WTC11 (cell line): ENCODE measurements around the gene IMPDH2. TPM values are rescaled to one million over a fixed set of nuclear protein-coding genes. Genes with fewer than 3 reads are reported as not detected.

Experiments
- ATAC-seq: fragments of 200-7000 bp; cut with Tn5 transposase; 2 replicates; pipeline ENCODE4 v1.10.0; 2021; ENCODE audit warnings: mild to moderate bottlenecking, moderate library complexity
- CTCF ChIA-PET: fragments of 300-600 bp; sonication (Branson Sonifier 250); formaldehyde crosslinking; loops from one replicate; lab custom pipeline; 2021; ENCODE audit warnings: antibody characterized with exemption; lab: Charles Lee
- POLR2A ChIA-PET: fragments of 350-600 bp; sonication (Branson Sonifier 250); formaldehyde crosslinking; loops from one replicate; lab custom pipeline; 2021; ENCODE audit warnings: antibody characterized with exemption; lab: Charles Lee
- DNase-seq: peaks from one replicate; pipeline ENCODE4 v3.0.0; 2021; ENCODE audit warnings: low spot score
- H3K27ac Mint-ChIP-seq: 2 replicates; pipeline ENCODE4 v1.8.0; 2021; ENCODE audit warnings: mixed read lengths
- H3K27me3 Mint-ChIP-seq: 2 replicates; pipeline ENCODE4 v1.8.0; 2021; ENCODE audit warnings: low read depth, mild to moderate bottlenecking, moderate library complexity, mixed read lengths
- H3K36me3 Mint-ChIP-seq: 2 replicates; pipeline ENCODE4 v1.8.0; 2021; ENCODE audit warnings: mixed read lengths
- H3K4me1 Mint-ChIP-seq: 2 replicates; pipeline ENCODE4 v1.8.0; 2022; ENCODE audit warnings: mixed read lengths
- H3K4me3 Mint-ChIP-seq: 2 replicates; pipeline ENCODE4 v1.8.0; 2021; ENCODE audit warnings: mild to moderate bottlenecking, moderate library complexity, mixed read lengths
- H3K9me3 Mint-ChIP-seq: 2 replicates; pipeline ENCODE4 v1.8.0; 2021; ENCODE audit warnings: mixed read lengths
- CREB1 ChIP-seq: sonication (generic); formaldehyde crosslinking; IDR thresholded peaks from 2 replicates; pipeline ENCODE4 v1.8.0; 2023; ENCODE audit warnings: mild to moderate bottlenecking, missing genetic modification reagents
- E2F5 ChIP-seq: sonication (generic); formaldehyde crosslinking; IDR thresholded peaks from 2 replicates; pipeline ENCODE4 v1.8.1; 2022; ENCODE audit warnings: mild to moderate bottlenecking, moderate library complexity, missing genetic modification reagents
- HMGA2 ChIP-seq: fragments of 250-450 bp; sonication (Bioruptor Pico); IDR thresholded peaks from 2 replicates; pipeline ENCODE4 v1.4.0; 2021; ENCODE audit warnings: mild to moderate bottlenecking, moderate library complexity
- NR1H2 ChIP-seq: sonication (generic); formaldehyde crosslinking; IDR thresholded peaks from 2 replicates; pipeline ENCODE4 v1.9.0; 2021; ENCODE audit warnings: mild to moderate bottlenecking, moderate library complexity, missing genetic modification reagents
- PREB ChIP-seq: sonication (generic); formaldehyde crosslinking; IDR thresholded peaks from 2 replicates; pipeline ENCODE4 v1.8.1; 2022; ENCODE audit warnings: mild to moderate bottlenecking, missing genetic modification reagents, moderate library complexity, borderline replicate concordance
- USF2 ChIP-seq: sonication (generic); formaldehyde crosslinking; IDR thresholded peaks from 2 replicates; pipeline ENCODE4 v1.8.1; 2023; ENCODE audit warnings: mild to moderate bottlenecking, missing genetic modification reagents, moderate library complexity
- ZBTB43 ChIP-seq: sonication (generic); formaldehyde crosslinking; IDR thresholded peaks from 2 replicates; pipeline ENCODE4 v1.8.1; 2023; ENCODE audit warnings: mild to moderate bottlenecking, missing genetic modification reagents
- ZNF138 ChIP-seq: sonication (generic); formaldehyde crosslinking; conservative IDR thresholded peaks from 2 replicates; pipeline ENCODE4 v1.8.1; 2022; ENCODE audit warnings: mild to moderate bottlenecking, moderate library complexity, missing genetic modification reagents
- ZNF263 ChIP-seq: sonication (generic); formaldehyde crosslinking; IDR thresholded peaks from 2 replicates; pipeline ENCODE4 v1.8.1; 2022; ENCODE audit warnings: low read depth, mild to moderate bottlenecking, moderate library complexity, missing genetic modification reagents
- ZNF671 ChIP-seq: fragments of 250-450 bp; sonication (Bioruptor Pico); IDR thresholded peaks from 2 replicates; pipeline ENCODE4 v1.8.0; 2021; ENCODE audit warnings: mild to moderate bottlenecking
- total RNA-seq: library from RNA; stranded (reverse); gene quantifications from 3 replicates; pipeline ENCODE4 v1.2.3, GENCODE V29; 2021
- TF ChIP-seq, protein P1 (sequence below): sonication (generic); formaldehyde crosslinking; IDR thresholded peaks from 2 replicates; pipeline ENCODE4 v1.8.0; 2023; ENCODE audit warnings: missing genetic modification reagents, mild to moderate bottlenecking, borderline replicate concordance
- TF ChIP-seq, protein P2 (sequence below): sonication (generic); formaldehyde crosslinking; conservative IDR thresholded peaks from 2 replicates; pipeline ENCODE4 v1.8.1; 2022; ENCODE audit warnings: mild to moderate bottlenecking, missing genetic modification reagents
- TF ChIP-seq, protein P3 (sequence below): sonication (generic); formaldehyde crosslinking; IDR thresholded peaks from 2 replicates; pipeline ENCODE4 v1.8.0; 2022; ENCODE audit warnings: mild to moderate bottlenecking, missing genetic modification reagents

The IMPDH2 gene
- total RNA-seq, 1 experiment from 2014 or later: 452 TPM

DNA sequence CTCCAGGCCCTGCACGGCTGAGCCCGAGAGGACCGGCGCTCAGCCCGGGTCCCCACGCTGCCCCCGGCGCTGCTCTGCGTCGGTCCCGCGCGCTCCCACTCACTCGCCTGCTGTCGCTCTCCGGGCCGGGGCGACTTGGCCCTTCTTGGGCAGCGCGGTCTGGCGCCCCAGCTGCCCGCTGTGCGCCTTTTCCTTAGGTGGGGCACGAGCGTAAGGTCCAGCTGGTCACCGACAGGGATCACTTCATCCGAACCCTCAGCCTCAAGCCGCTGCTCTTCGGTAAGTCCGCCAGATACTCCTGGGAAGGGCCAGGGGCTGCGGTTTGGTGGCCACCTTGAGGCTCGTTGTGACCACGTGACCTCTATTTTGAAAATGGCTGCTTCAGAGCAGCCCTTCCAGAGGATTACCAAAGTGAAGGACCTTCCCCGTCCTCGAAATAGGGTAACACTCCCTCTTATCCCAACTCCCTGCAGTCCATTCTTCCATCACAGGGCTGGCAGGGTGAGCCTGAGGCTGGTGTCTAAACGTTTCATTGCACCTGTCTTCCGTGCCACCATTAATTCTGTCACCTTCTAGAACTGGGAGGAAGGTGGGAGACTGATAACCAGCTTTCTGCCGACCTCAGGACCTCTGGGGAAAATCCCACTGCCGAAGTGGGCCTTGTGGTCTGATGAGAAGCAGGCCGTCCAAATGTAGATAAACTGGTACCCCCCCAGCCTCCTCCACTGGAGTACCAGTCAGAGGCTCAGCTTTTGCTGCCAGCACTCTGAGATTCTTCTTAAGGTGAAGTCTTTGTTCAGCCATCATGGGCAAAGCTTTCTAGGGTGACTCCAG, 38.3 kb downstream of the IMPDH2 start (continued):
- TF ChIP-seq, protein P1, sequence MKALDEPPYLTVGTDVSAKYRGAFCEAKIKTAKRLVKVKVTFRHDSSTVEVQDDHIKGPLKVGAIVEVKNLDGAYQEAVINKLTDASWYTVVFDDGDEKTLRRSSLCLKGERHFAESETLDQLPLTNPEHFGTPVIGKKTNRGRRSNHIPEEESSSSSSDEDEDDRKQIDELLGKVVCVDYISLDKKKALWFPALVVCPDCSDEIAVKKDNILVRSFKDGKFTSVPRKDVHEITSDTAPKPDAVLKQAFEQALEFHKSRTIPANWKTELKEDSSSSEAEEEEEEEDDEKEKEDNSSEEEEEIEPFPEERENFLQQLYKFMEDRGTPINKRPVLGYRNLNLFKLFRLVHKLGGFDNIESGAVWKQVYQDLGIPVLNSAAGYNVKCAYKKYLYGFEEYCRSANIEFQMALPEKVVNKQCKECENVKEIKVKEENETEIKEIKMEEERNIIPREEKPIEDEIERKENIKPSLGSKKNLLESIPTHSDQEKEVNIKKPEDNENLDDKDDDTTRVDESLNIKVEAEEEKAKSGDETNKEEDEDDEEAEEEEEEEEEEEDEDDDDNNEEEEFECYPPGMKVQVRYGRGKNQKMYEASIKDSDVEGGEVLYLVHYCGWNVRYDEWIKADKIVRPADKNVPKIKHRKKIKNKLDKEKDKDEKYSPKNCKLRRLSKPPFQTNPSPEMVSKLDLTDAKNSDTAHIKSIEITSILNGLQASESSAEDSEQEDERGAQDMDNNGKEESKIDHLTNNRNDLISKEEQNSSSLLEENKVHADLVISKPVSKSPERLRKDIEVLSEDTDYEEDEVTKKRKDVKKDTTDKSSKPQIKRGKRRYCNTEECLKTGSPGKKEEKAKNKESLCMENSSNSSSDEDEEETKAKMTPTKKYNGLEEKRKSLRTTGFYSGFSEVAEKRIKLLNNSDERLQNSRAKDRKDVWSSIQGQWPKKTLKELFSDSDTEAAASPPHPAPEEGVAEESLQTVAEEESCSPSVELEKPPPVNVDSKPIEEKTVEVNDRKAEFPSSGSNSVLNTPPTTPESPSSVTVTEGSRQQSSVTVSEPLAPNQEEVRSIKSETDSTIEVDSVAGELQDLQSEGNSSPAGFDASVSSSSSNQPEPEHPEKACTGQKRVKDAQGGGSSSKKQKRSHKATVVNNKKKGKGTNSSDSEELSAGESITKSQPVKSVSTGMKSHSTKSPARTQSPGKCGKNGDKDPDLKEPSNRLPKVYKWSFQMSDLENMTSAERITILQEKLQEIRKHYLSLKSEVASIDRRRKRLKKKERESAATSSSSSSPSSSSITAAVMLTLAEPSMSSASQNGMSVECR: peak; percentile 43; the same call in 1 of the 2 replicates
- peak; percentile 92 for TF ChIP-seq USF2

- DNase-seq (peak; percentile 84), ATAC-seq (peak; percentile 74)
- ChIA-PET CTCF (interaction anchor here (1.0 to 7.6 kb wide), 7 partner anchors 9 to 304 kb away, joined by 3 to 107 read pairs (median 38); partner anchors contain the start of genes DALRD3, NCKIPSD, NDUFAF3 and QRICH1), POLR2A (interaction anchor here (0.7 to 4.5 kb wide), 6 partner anchors 17 to 149 kb away, joined by 3 to 61 read pairs (median 8); partner anchors contain the start of genes DALRD3, NDUFAF3, QRICH1 and WDR6)
- no peaks in the 10 kb centered on the region for H3K9me3 Mint-ChIP-seq
- H3K4me3 Mint-ChIP-seq: peak within 1 kb of the TSS; percentile 89
- peaks cover 23% of the 10 kb centered on the region for H3K4me1 Mint-ChIP-seq
- peaks cover under 1% of the 10 kb centered on the region; the same call in 1 of the 2 replicates for H3K36me3 Mint-ChIP-seq
- H3K27me3 Mint-ChIP-seq: no peaks in the 10 kb centered on the region
- peak within 1 kb of the TSS; percentile 92 for H3K27ac Mint-ChIP-seq
- TF ChIP-seq ZNF671 (CRISPR knock-in tag) (no peak), NR1H2 (CRISPR knock-in tag) (no peak), ZNF138 (no peak), ZNF263 (CRISPR knock-in tag) (no peak), ZBTB43 (no peak), CREB1 (CRISPR knock-in tag) (peak; percentile 61; the same call in 1 of the 2 replicates), HMGA2 (CRISPR knock-in tag) (no peak), E2F5 (CRISPR knock-in tag) (peak; percentile 34; the same call in 1 of the 2 replicates), PREB (no peak)
- TF ChIP-seq, protein P1: no peak
- TF ChIP-seq, protein P2, sequence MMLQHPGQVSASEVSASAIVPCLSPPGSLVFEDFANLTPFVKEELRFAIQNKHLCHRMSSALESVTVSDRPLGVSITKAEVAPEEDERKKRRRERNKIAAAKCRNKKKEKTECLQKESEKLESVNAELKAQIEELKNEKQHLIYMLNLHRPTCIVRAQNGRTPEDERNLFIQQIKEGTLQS (CRISPR knock-in tag): no peak; the same call in 1 of the 2 replicates
- TF ChIP-seq, protein P3, sequence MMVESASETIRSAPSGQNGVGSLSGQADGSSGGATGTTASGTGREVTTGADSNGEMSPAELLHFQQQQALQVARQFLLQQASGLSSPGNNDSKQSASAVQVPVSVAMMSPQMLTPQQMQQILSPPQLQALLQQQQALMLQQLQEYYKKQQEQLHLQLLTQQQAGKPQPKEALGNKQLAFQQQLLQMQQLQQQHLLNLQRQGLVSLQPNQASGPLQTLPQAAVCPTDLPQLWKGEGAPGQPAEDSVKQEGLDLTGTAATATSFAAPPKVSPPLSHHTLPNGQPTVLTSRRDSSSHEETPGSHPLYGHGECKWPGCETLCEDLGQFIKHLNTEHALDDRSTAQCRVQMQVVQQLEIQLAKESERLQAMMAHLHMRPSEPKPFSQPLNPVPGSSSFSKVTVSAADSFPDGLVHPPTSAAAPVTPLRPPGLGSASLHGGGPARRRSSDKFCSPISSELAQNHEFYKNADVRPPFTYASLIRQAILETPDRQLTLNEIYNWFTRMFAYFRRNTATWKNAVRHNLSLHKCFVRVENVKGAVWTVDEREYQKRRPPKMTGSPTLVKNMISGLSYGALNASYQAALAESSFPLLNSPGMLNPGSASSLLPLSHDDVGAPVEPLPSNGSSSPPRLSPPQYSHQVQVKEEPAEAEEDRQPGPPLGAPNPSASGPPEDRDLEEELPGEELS (CRISPR knock-in tag): peak; percentile 55; the same call in 1 of the 2 replicates
Measured at GRCh38 chr3:48989796-48990635, 39.2 kb downstream of the IMPDH2 start, which contains the start of gene P4HTM. P4HTM (plus strand) TSS chr3:48990241; CDS start chr3:48990257, 16 bp downstream.
